Activated naive CD4-positive, alpha-beta T cell treated with anti-CD3 and anti-CD28 coated beads, Interleukin-2, amount 50 U/mL, for 24 hours (primary cell): Measurements from ENCODE around the gene ANKRD65.
"Not testable (repeated sequence)": the region's sequence is repeated elsewhere in the genome, so short reads cannot be mapped to it uniquely, and the experiment has no call there.

ENCODE experiments used
- H3K27ac Mint-ChIP-seq: one replicate; pipeline ENCODE4 v1.8.0; 2021; ENCODE audit warnings: mild to moderate bottlenecking, mixed read lengths
- H3K27me3 Mint-ChIP-seq: one replicate; pipeline ENCODE4 v1.8.0; 2021; ENCODE audit warnings: mixed read lengths
- H3K36me3 Mint-ChIP-seq: one replicate; pipeline ENCODE4 v1.8.0; 2021; ENCODE audit warnings: mixed read lengths
- H3K4me1 Mint-ChIP-seq: one replicate; pipeline ENCODE4 v1.8.0; 2021; ENCODE audit warnings: mixed read lengths
- H3K4me3 Mint-ChIP-seq: one replicate; pipeline ENCODE4 v1.8.0; 2021; ENCODE audit warnings: mild to moderate bottlenecking, mixed read lengths
- H3K9me3 Mint-ChIP-seq: one replicate; pipeline ENCODE4 v1.8.0; 2021; ENCODE audit warnings: mixed read lengths

Gene ANKRD65

GRCh38 chr1:1421147-1421906, at the start of gene ANKRD65:
TSS of gene ANKRD65 (minus strand) at chr1:1421276. CDS start at chr1:1421005, 271 bp downstream.
- H3K4me3 Mint-ChIP-seq = peak within 1 kb of the TSS; percentile 47
- H3K27ac Mint-ChIP-seq = no peak within 1 kb of the TSS

DNA sequence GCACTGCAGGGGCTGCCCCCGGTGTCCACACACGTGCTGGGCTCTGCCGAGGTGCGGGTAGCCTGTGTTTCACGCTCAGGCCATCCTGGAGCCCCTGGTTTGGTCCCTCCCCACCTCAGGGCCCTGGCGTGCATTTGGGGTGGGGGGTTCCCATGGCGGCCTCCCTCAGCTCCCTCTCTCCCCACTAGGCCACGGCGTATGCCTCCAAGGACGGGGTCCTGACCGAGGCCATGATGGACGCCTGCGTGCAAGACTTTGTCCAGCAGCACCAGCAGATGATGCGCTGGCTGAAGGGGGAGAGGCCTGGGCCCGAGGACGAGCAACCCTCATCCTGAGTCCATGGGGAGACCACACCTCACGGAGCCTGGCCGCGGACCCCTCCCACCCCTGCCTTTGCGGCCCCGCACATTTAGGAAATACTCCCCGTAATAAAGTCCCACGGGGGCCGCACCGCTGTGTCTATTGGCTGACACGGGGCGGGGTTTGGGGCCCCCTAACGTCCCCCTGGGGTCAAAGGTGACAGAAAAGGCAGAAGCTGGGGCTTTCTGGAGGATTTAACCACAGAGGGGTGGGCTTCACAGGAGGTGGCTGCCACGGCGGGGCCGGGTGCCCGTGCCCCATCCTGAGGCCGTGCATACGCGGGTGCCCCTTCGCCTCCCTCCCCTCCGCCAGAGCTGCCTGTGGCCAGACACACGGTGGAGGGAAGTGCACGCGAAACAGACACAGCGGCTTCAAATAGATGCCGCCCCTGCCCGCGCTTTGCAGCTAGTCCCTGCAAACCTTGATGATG, 47.3 kb upstream of the ANKRD65 start:
- not testable (repeated sequence) for H3K27ac Mint-ChIP-seq, H3K9me3 Mint-ChIP-seq, H3K36me3 Mint-ChIP-seq, H3K4me3 Mint-ChIP-seq, H3K27me3 Mint-ChIP-seq
- H3K4me1 Mint-ChIP-seq = peaks cover 13% of the 10 kb centered on the region

More at GRCh38 chr1:1421147-1421906, at the start of gene ANKRD65:
- no peaks in the 10 kb centered on the region for H3K36me3 Mint-ChIP-seq
- peaks cover 3% of the 10 kb centered on the region for H3K27me3 Mint-ChIP-seq
- no peaks in the 10 kb centered on the region for H3K9me3 Mint-ChIP-seq
- H3K4me1 Mint-ChIP-seq = no peaks in the 10 kb centered on the region

GRCh38 chr1:1463312-1463711, 42.2 kb upstream of the ANKRD65 start:
- H3K4me1 Mint-ChIP-seq = no peaks in the 10 kb centered on the region
- H3K27me3 Mint-ChIP-seq = no peaks in the 10 kb centered on the region
- H3K36me3 Mint-ChIP-seq = no peaks in the 10 kb centered on the region
- no peak overlapping the region for H3K4me3 Mint-ChIP-seq
- H3K9me3 Mint-ChIP-seq = no peaks in the 10 kb centered on the region
- no peak overlapping the region for H3K27ac Mint-ChIP-seq

DNA sequence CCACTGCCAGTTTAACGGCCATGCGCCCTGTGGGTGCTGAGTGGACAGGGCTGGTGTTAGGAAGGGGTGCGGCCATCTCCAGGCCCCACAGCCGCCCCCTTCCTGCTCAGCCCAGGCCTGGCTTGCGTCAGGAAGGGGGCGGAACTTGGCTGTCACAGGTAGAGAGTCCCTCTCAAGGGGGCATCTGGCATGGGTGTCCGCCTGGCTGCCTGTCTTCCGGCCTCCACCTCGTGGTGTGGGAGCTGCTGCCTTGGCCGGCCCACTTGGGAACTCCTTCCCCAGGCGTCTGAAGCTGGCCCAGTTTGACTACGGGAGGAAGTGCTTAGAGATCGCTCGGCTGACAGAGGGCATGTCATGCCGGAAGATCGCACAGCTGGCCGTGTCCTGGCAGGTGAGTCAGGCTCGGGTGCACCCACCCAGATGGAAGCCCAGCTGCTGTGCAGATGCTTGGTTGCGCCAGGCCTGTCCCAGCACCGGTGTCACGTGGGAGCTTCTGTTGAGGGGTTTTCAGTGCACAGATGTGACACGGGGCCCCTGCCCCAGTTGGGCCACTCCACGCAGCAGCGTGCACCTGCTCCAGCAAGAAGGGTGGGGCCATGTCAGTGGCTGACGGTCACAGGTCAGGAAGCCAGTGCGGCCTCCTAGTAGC, 41.4 kb upstream of the ANKRD65 start:
- no peaks in the 10 kb centered on the region for H3K36me3 Mint-ChIP-seq
- no peak overlapping the region for H3K4me3 Mint-ChIP-seq
- no peaks in the 10 kb centered on the region for H3K9me3 Mint-ChIP-seq
- H3K4me1 Mint-ChIP-seq = no peaks in the 10 kb centered on the region
- peak overlapping the region; percentile 46 for H3K27ac Mint-ChIP-seq
- no peaks in the 10 kb centered on the region for H3K27me3 Mint-ChIP-seq

DNA sequence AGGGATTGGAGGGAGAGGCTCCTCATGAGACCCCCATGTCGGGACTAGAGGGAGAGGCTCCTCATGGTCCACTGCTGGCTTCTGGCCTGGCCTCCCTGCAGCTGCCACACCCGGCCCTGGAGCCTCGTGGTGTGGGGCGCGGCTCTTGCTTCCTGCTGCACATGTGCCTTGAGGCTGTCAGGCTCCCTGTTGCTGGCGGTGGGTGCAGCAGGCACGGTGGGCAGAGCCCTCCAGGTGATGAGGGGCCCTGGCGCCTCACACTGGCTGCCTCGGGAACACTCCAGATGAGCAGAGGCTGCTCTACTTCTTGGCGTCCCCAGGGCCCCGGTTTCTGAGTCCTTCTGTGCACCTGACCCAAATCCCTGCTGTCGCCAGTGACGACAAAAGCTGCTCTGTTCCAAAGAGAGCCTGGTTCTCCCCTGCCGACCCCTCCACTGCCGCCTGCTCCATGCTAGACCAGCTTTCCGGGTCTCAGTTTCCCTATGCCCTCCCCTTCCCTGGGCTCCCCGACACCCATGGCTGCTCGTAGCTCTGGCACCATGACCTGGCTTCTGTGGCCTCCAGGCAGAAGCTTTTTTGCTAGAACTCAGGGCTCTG, 40.7 kb upstream of the ANKRD65 start:
- Mint-ChIP-seq H3K4me1 (no peaks in the 10 kb centered on the region), H3K27ac (peak overlapping the region; percentile 46), H3K36me3 (no peaks in the 10 kb centered on the region), H3K9me3 (no peaks in the 10 kb centered on the region), H3K27me3 (no peaks in the 10 kb centered on the region), H3K4me3 (no peak overlapping the region)

- H3K9me3 Mint-ChIP-seq = no peaks in the 10 kb centered on the region
- no peaks in the 10 kb centered on the region for H3K36me3 Mint-ChIP-seq
- no peak overlapping the region for H3K4me3 Mint-ChIP-seq
- no peak overlapping the region for H3K27ac Mint-ChIP-seq
- no peaks in the 10 kb centered on the region for H3K4me1 Mint-ChIP-seq
- H3K27me3 Mint-ChIP-seq = no peaks in the 10 kb centered on the region
Measured at GRCh38 chr1:1460540-1461130, 39.6 kb upstream of the ANKRD65 start.

GRCh38 chr1:1459711-1460110, 38.6 kb upstream of the ANKRD65 start:
- not testable (repeated sequence) for H3K36me3 Mint-ChIP-seq, H3K4me3 Mint-ChIP-seq, H3K9me3 Mint-ChIP-seq, H3K27ac Mint-ChIP-seq, H3K27me3 Mint-ChIP-seq, H3K4me1 Mint-ChIP-seq

DNA sequence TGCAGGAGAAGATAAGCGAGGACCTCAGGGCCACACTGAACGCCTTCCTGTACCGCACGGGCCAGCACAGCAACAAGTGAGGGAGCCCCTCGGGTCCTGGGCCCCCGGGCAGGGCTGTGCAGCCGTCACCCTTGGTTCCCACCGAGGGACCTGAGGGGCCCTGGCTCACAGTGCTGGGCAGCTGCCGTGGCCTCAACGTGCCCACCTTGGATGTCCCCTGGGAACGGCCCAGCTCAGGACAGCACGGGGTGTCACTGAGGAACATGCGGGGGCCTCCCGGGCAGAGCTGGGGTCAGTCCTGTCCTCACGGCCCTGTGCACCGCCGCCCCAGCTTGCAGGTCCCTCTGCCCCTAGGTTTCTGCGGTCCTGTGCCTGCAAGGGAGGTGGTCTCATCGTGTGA, 38.1 kb upstream of the ANKRD65 start:
- H3K27ac Mint-ChIP-seq, H3K4me1 Mint-ChIP-seq, H3K27me3 Mint-ChIP-seq, H3K4me3 Mint-ChIP-seq, H3K9me3 Mint-ChIP-seq, H3K36me3 Mint-ChIP-seq: not testable (repeated sequence)

DNA sequence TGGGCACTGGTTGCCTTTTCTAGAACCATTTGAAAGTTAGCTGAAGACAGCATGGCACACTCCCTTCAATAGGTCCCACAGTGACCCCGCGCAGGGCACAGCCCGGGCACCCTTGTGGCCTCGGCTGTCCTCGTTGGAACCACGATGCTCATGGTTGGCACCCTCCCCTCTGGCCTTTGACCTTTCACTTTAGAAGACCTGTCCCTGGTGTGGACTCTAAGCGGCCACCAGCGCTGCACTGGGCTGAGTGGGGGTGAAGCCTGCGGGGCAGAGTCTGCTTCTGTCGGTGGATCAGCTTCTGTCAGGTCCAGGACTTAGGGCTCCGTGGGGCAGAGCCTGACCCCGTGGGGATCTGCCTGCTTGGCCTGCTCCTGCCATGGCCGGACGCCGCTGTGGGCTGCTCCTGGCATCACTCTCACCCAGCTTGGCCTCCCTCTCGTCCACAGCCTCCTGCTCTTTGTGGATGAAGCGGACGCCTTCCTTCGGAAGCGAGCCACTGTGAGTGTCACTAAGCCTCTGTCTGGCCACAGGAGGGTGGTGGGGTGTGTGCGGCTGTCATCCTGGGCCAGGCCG, 35.7 kb upstream of the ANKRD65 start:
- H3K36me3 Mint-ChIP-seq, H3K4me1 Mint-ChIP-seq, H3K27me3 Mint-ChIP-seq, H3K9me3 Mint-ChIP-seq, H3K4me3 Mint-ChIP-seq, H3K27ac Mint-ChIP-seq: not testable (repeated sequence)

DNA sequence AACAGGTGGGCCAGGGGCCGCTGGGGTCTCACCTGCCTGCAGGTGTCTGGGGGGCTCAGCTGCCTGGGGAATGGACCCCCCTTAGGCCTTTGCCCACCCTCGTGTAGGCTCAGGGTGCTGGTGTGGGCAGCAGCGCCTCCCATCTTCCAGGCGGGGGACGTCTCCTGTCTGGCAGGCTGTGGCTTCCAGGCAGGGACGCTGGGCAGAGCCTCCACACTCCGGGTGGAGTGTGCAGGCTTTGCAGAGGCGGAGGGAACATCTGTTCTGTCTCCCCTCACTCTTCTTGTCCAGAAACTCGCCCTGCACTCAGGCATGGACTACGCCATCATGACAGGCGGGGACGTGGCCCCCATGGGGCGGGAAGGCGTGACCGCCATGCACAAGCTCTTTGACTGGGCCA, 34.9 kb upstream of the ANKRD65 start:
- not testable (repeated sequence) for H3K27ac Mint-ChIP-seq, H3K27me3 Mint-ChIP-seq, H3K4me3 Mint-ChIP-seq, H3K36me3 Mint-ChIP-seq, H3K4me1 Mint-ChIP-seq, H3K9me3 Mint-ChIP-seq

DNA sequence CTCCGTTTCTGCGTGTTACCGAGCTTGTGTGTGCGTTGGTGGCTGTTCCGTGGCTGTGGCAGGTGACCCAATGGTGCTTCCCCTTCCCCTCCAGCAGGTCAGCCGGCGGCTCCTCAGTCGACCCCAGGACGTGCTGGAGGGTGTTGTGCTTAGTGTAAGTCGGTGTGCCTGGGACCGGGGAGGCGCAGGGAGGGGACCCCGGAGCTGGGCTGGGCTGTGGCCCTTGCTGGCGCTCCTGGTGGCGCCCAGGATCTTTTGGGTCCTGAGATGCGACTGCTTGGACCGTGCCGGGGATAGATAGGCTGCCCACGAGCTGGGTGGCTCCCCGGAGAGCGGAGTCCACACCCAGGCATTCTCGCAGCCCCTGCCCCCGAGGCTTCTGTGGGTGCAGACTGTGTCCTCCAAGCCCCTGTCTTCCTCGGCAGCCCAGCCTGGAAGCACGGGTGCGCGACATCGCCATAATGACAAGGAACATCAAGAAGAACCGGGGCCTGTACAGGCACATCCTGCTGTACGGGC, 34.3 kb upstream of the ANKRD65 start:
- H3K27me3 Mint-ChIP-seq = no peaks in the 10 kb centered on the region
- no peaks in the 10 kb centered on the region for H3K9me3 Mint-ChIP-seq
- no peak overlapping the region for H3K4me3 Mint-ChIP-seq
- H3K36me3 Mint-ChIP-seq = no peaks in the 10 kb centered on the region
- no peaks in the 10 kb centered on the region for H3K4me1 Mint-ChIP-seq
- no peak overlapping the region for H3K27ac Mint-ChIP-seq

GRCh38 chr1:1454286-1455056, 33.4 kb upstream of the ANKRD65 start:
- H3K27me3 Mint-ChIP-seq, H3K4me3 Mint-ChIP-seq, H3K36me3 Mint-ChIP-seq, H3K27ac Mint-ChIP-seq, H3K9me3 Mint-ChIP-seq, H3K4me1 Mint-ChIP-seq: not testable (repeated sequence)

DNA sequence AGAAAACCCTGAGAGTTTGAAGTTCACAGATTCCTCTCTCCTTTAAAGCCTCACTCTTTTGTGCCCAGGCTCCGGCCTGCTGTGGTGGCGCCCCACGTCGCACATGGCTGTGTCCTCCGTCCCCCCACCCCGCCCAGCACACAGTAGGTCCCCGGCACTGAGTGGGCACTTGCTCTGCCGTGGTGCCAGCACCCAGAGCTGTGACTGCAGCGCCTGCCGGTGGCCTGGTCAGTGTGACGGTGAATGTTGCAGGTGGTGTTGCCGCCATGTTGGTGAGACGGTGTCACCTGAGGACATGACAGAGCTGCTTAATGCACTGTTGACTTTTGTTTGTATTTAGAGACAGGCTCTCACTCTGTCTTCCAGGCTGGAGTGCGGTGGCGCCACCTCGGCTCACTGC, 31.8 kb upstream of the ANKRD65 start:
- H3K36me3 Mint-ChIP-seq = no peaks in the 10 kb centered on the region
- H3K4me3 Mint-ChIP-seq = no peak overlapping the region
- no peaks in the 10 kb centered on the region for H3K9me3 Mint-ChIP-seq
- H3K27me3 Mint-ChIP-seq = no peaks in the 10 kb centered on the region
- H3K4me1 Mint-ChIP-seq = no peaks in the 10 kb centered on the region
- H3K27ac Mint-ChIP-seq = no peak overlapping the region

DNA sequence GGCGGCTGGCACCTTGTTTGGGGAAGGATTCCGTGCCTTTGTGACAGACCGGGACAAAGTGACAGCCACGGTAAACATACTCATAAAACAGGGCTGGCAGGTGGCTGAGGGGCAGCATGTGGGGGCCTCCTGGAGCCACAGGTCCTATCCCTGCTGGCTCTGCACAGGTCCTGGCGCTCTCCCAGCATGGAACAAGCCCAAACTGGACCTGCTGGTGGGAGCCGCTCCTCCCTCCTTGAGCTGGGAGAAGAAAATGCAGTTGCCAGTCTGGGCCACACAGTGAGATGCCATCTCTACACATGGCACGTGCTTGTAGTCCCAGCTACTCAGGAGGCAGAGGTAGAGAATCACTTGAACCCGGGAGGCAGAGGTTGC, 31.3 kb upstream of the ANKRD65 start:
- not testable (repeated sequence) for H3K9me3 Mint-ChIP-seq, H3K27me3 Mint-ChIP-seq, H3K4me1 Mint-ChIP-seq, H3K36me3 Mint-ChIP-seq, H3K27ac Mint-ChIP-seq, H3K4me3 Mint-ChIP-seq
